H1 (cell line): ENCODE measurements around the gene MAIP1. TPM values are rescaled to one million over a fixed set of nuclear protein-coding genes. Genes with fewer than 3 reads are reported as not detected.

Experiments
- CTCF ChIA-PET: fragments of 300-600 bp; sonication (Branson Sonifier 250); formaldehyde crosslinking; loops from one replicate; lab custom pipeline; 2021; ENCODE audit not compliant: partially characterized antibody; lab: Charles Lee
- POLR2A ChIA-PET: fragments of 300-600 bp; sonication (Branson Sonifier 250); formaldehyde crosslinking; loops from one replicate; lab custom pipeline; 2021; ENCODE audit warnings: inconsistent platforms; ENCODE audit not compliant: partially characterized antibody; lab: Charles Lee
- DNase-seq, 2 experiments: peaks; one replicate each; pipeline versions ENCODE4 v3.0.0 to v3.0.0-alpha.2; 2010 to 2022; ENCODE audit warnings: low spot score in 2 of 2, low read depth in 1 of 2, mixed read lengths in 1 of 2
- FAIRE-seq: peaks from 2 replicates; lab custom pipeline; 2011; peaks lifted over from hg19 to GRCh38; lab: Jason Lieb, UNC
- H2AFZ ChIP-seq: 2 replicates; pipeline ENCODE4 v1.8.1; 2012; ENCODE audit warnings: low read length, inconsistent platforms
- H2AK5ac ChIP-seq: 2 replicates; pipeline ENCODE4 v1.6.1; 2013; ENCODE audit warnings: low read depth, low read length
- H2BK120ac ChIP-seq: replicated peaks from 2 replicates; pipeline ENCODE3; 2013; ENCODE audit warnings: low read depth, low read length, inconsistent platforms
- H2BK12ac ChIP-seq: 2 replicates; pipeline ENCODE4 v1.6.1; 2013; ENCODE audit warnings: low read depth, low read length
- H2BK15ac ChIP-seq: 2 replicates; pipeline ENCODE4 v1.6.1; 2013; ENCODE audit warnings: low read length
- H2BK20ac ChIP-seq: 2 replicates; pipeline ENCODE4 v1.6.1; 2013; ENCODE audit warnings: low read length
- H2BK5ac ChIP-seq: 2 replicates; pipeline ENCODE4 v1.6.1; 2013; ENCODE audit warnings: low read depth, low read length
- H3K14ac ChIP-seq: 2 replicates; pipeline ENCODE4 v1.6.1; 2013; ENCODE audit warnings: inconsistent platforms; ENCODE audit not compliant: insufficient read length
- H3K18ac ChIP-seq: 2 replicates; pipeline ENCODE4 v1.6.1; 2013; ENCODE audit warnings: low read length; ENCODE audit errors: extremely low read depth
- H3K23ac ChIP-seq: 2 replicates; pipeline ENCODE4 v1.6.1; 2013; ENCODE audit warnings: inconsistent platforms; ENCODE audit not compliant: insufficient read length
- H3K23me2 ChIP-seq: 2 replicates; pipeline ENCODE4 v1.6.1; 2013; ENCODE audit warnings: low read depth, low read length
- H3K27ac ChIP-seq: 2 replicates; pipeline ENCODE4 v1.6.1; 2011; ENCODE audit warnings: low read depth, low read length, inconsistent platforms
- H3K27me3 ChIP-seq, 4 experiments: replicated peaks in 1 of 4; 1 replicate in 1 of 4; 2 replicates in 3 of 4; pipeline versions ENCODE4 v1.6.1 to v1.8.1; 2011 to 2013; ENCODE audit warnings: low read length in 3 of 4, mild to moderate bottlenecking in 3 of 4, inconsistent platforms in 2 of 4, mixed read lengths in 2 of 4, moderate library complexity in 1 of 4; ENCODE audit not compliant: control insufficient read depth in 3 of 4, insufficient read depth in 3 of 4; ENCODE audit errors: extremely low read depth in 1 of 4
- H3K36me3 ChIP-seq, 4 experiments: 2 replicates each; pipeline versions ENCODE4 v1.6.1 to v1.8.1; 2011 to 2013; ENCODE audit warnings: mild to moderate bottlenecking in 4 of 4, low read length in 3 of 4, moderate library complexity in 2 of 4, control low read depth in 1 of 4, inconsistent platforms in 1 of 4; ENCODE audit not compliant: insufficient read depth in 4 of 4, control insufficient read depth in 2 of 4
- H3K4ac ChIP-seq: replicated peaks from 2 replicates; pipeline ENCODE3; 2013; ENCODE audit warnings: low read length, low read depth, mixed read lengths, inconsistent platforms; ENCODE audit not compliant: insufficient read length
- H3K4me1 ChIP-seq, 4 experiments: replicated peaks in 1 of 4; 1 replicate in 1 of 4; 2 replicates in 3 of 4; pipeline versions ENCODE4 v1.6.1 to v1.8.1; 2011 to 2013; ENCODE audit warnings: low read length in 3 of 4, inconsistent platforms in 2 of 4, mixed read lengths in 1 of 4; ENCODE audit not compliant: insufficient read depth in 4 of 4, control insufficient read depth in 3 of 4
- H3K4me2 ChIP-seq, 2 experiments: 2 replicates each; pipeline versions ENCODE4 v1.6.1 to v1.8.1; 2011 to 2013; ENCODE audit warnings: low read depth in 2 of 2, low read length in 2 of 2, control low read depth in 1 of 2, inconsistent platforms in 1 of 2, mild to moderate bottlenecking in 1 of 2; ENCODE audit not compliant: insufficient read depth in 1 of 2
- H3K4me3 ChIP-seq, 4 experiments: fragments of 200-600, 300-600 bp in 1 of 4; sonication (generic), shearing (Covaris generic), sonication (Bioruptor Twin) in 1 of 4; 2 replicates each; pipeline versions ENCODE4 v1.5.1 to v1.8.1; 2011 to 2016; ENCODE audit warnings: low read length in 4 of 4, low read depth in 3 of 4, control low read depth in 2 of 4, inconsistent platforms in 2 of 4, mild to moderate bottlenecking in 2 of 4, mixed read lengths in 1 of 4, moderate library complexity in 1 of 4; ENCODE audit not compliant: insufficient read depth in 2 of 4; ENCODE audit errors: extremely low read depth in 1 of 4
- H3K56ac ChIP-seq: replicated peaks from 2 replicates; pipeline ENCODE3; 2013; ENCODE audit warnings: low read depth, mild to moderate bottlenecking, mixed read lengths, low read length, inconsistent platforms; ENCODE audit not compliant: insufficient read length
- H3K79me1 ChIP-seq: 2 replicates; pipeline ENCODE4 v1.6.1; 2013; ENCODE audit warnings: low read depth, low read length, control low read depth
- H3K79me2 ChIP-seq, 2 experiments: 2 replicates each; pipeline versions ENCODE4 v1.6.1 to v1.8.1; 2012 to 2013; ENCODE audit warnings: low read length in 2 of 2, mild to moderate bottlenecking in 2 of 2, inconsistent platforms in 1 of 2; ENCODE audit not compliant: insufficient read depth in 2 of 2, control insufficient read depth in 1 of 2
- H3K9ac ChIP-seq, 4 experiments: replicated peaks in 1 of 4; 1 replicate in 1 of 4; 2 replicates in 3 of 4; pipeline versions ENCODE4 v1.6.1 to v1.8.1; 2011 to 2013; ENCODE audit warnings: low read depth in 3 of 4, low read length in 3 of 4, control low read depth in 2 of 4, mild to moderate bottlenecking in 2 of 4, moderate library complexity in 2 of 4, inconsistent platforms in 1 of 4; ENCODE audit errors: extremely low read depth in 1 of 4
- H3K9me3 ChIP-seq, 2 experiments: 2 replicates each; pipeline versions ENCODE4 v1.6.1 to v1.8.1; 2012 to 2013; ENCODE audit warnings: mild to moderate bottlenecking in 2 of 2, moderate library complexity in 2 of 2, control low read depth in 1 of 2, inconsistent platforms in 1 of 2, low read depth in 1 of 2, low read length in 1 of 2, mixed read lengths in 1 of 2; ENCODE audit not compliant: insufficient read depth in 2 of 2
- H4K20me1 ChIP-seq, 2 experiments: replicated peaks in 1 of 2; 2 replicates each; pipeline versions ENCODE3 to v1.8.1; 2011 to 2013; ENCODE audit warnings: inconsistent platforms in 2 of 2, low read length in 2 of 2, mild to moderate bottlenecking in 1 of 2; ENCODE audit not compliant: insufficient read depth in 2 of 2, control insufficient read depth in 1 of 2
- H4K5ac ChIP-seq: 2 replicates; pipeline ENCODE4 v1.6.1; 2013; ENCODE audit warnings: low read length, low read depth, mixed read lengths, inconsistent platforms; ENCODE audit not compliant: insufficient read length
- H4K8ac ChIP-seq: 2 replicates; pipeline ENCODE4 v1.8.0; 2013; ENCODE audit warnings: mild to moderate bottlenecking, moderate library complexity, low read length, inconsistent platforms; ENCODE audit not compliant: insufficient read depth; ENCODE audit errors: extremely low read depth
- H4K91ac ChIP-seq: replicated peaks from 2 replicates; pipeline ENCODE3; 2013; ENCODE audit warnings: low read length, mixed read lengths, inconsistent platforms; ENCODE audit not compliant: insufficient read length
- CTBP2 ChIP-seq: IDR thresholded peaks from 2 replicates; pipeline ENCODE4 v1.7.0; 2011; ENCODE audit warnings: borderline replicate concordance, mild to moderate bottlenecking, moderate library complexity, mixed read lengths, low read length; ENCODE audit not compliant: insufficient read depth, insufficient read length
- HDAC2 ChIP-seq, 2 experiments: fragments of 300-600 bp in 1 of 2; sonication (generic) in 1 of 2; IDR thresholded peaks; 2 replicates each; pipeline ENCODE4 v1.6.1; 2011 to 2012; ENCODE audit warnings: low read depth in 2 of 2, low read length in 2 of 2, mild to moderate bottlenecking in 2 of 2, moderate library complexity in 2 of 2, borderline replicate concordance in 1 of 2, inconsistent platforms in 1 of 2
- JUN ChIP-seq: IDR thresholded peaks from 2 replicates; pipeline ENCODE4 v1.6.1; 2011; ENCODE audit warnings: low read depth, mild to moderate bottlenecking, improper control_type of control experiment, low read length
- MAFK ChIP-seq: IDR thresholded peaks from 2 replicates; pipeline ENCODE4 v1.6.1; 2012; ENCODE audit warnings: low read depth, mild to moderate bottlenecking, improper control_type of control experiment, low read length
- MAX ChIP-seq: IDR thresholded peaks from 2 replicates; pipeline ENCODE4 v1.6.1; 2012; ENCODE audit warnings: inconsistent platforms
- NRF1 ChIP-seq: IDR thresholded peaks from 2 replicates; pipeline ENCODE4 v1.6.1; 2011; ENCODE audit warnings: mild to moderate bottlenecking, low read depth, low read length, improper control_type of control experiment
- SAP30 ChIP-seq: fragments of 300-600 bp; sonication (generic); IDR thresholded peaks from 2 replicates; pipeline ENCODE4 v1.7.1; 2012; ENCODE audit warnings: low read length, moderate library complexity, mild to moderate bottlenecking, inconsistent platforms; ENCODE audit not compliant: insufficient read depth, insufficient replicate concordance
- SIN3A ChIP-seq, 2 experiments: IDR thresholded peaks in 1 of 2; conservative IDR thresholded peaks in 1 of 2; 2 replicates each; pipeline ENCODE4 v1.6.1; 2011 to 2012; ENCODE audit warnings: low read length in 2 of 2, improper control_type of control experiment in 1 of 2, low read depth in 1 of 2, mild to moderate bottlenecking in 1 of 2
- SIRT6 ChIP-seq: IDR thresholded peaks from one replicate; pipeline ENCODE4 v1.7.1; 2012; ENCODE audit warnings: low read length, inconsistent platforms
- USF2 ChIP-seq: IDR thresholded peaks from 2 replicates; pipeline ENCODE4 v1.6.1; 2011; ENCODE audit warnings: low read length, improper control_type of control experiment
- ZNF274 ChIP-seq: IDR thresholded peaks from 2 replicates; pipeline ENCODE4 v1.7.0; 2012; ENCODE audit warnings: low read length, borderline replicate concordance; ENCODE audit errors: extremely low read depth
- WGBS, 2 experiments: shearing (Covaris generic) in 1 of 2; methylation state at CpG; one replicate each; pipeline versions ENCODE4 v1.1.6 to v1.1.7; 2013 to 2015; ENCODE audit warnings: low lambda C conversion rate in 2 of 2, mixed read lengths in 2 of 2, inconsistent platforms in 1 of 2, low coverage in 1 of 2, missing lambda C conversion rate in 1 of 2; ENCODE audit not compliant: insufficient replicate concordance in 2 of 2, insufficient coverage in 1 of 2, insufficient read length in 1 of 2; ENCODE audit errors: extremely low coverage in 1 of 2, missing lambda C conversion rate in 1 of 2; 5-methylcytosine and 5-hydroxymethylcytosine counted together
- polyA plus RNA-seq, 7 experiments: library from polyadenylated mRNA; depleted of rRNA in 3 of 7; stranded (reverse) in 5 of 7; unstranded in 2 of 7; fragments of >200 nt in 5 of 7; fragments of 200-250 nt in 2 of 7; gene quantifications; 1 replicate in 5 of 7; 2 replicates in 1 of 7; 4 replicates in 1 of 7; pipeline versions ENCODE4 v1.2.1 to v1.2.3, GENCODE V29; 2011 to 2013; ENCODE audit warnings: missing spikeins in 2 of 7, mixed read lengths in 2 of 7
- total RNA-seq: library from RNA; stranded (reverse); fragmentation: NEBNext Ultra II Directional; extraction: Animal tissue kit (Norgen Biotek cat#: 25700); gene quantifications from 2 replicates; pipeline ENCODE4 v1.2.1, GENCODE V29; 2021

The MAIP1 gene
- total and polyA plus RNA-seq, 2 of the 8 experiments (the other 6 are each of a cell fraction or from before 2014, with no cell fraction given), result 23.2 to 28.5 TPM

- ChIA-PET CTCF (interaction anchor here (2.9 kb wide), 1 partner anchor 10 kb away, joined by 15 read pairs; no protein-coding TSS in a partner anchor), POLR2A (no interaction called here)
- H3K18ac ChIP-seq, result no peak overlapping the region
- H3K27me3 ChIP-seq, result peaks cover 0 to 1% (median 0%) of the 10 kb centered on the region in 4 experiments; a peak in 1 of 7 replicates
- no peak overlapping the region for H3K4me2 ChIP-seq
- no peak overlapping the region for H2AFZ ChIP-seq
- H3K36me3 ChIP-seq, result no peaks in the 10 kb centered on the region
- no peak overlapping the region for H3K9ac ChIP-seq
- H3K4me1 ChIP-seq, result no peaks in the 10 kb centered on the region
- no peaks in the 10 kb centered on the region for H3K79me2 ChIP-seq
- 93% methylated on average over 2 of the region's 2 CpGs; no CpG with 5 or more reads in 1 of the 2 experiments for WGBS, 2 experiments
- FAIRE-seq (no peak), DNase-seq (no peak)
- no peak overlapping the region for H2BK5ac ChIP-seq
- no peak overlapping the region for H3K4me3 ChIP-seq
- no peaks in the 10 kb centered on the region for H3K79me1 ChIP-seq
- no peak overlapping the region for H2AK5ac ChIP-seq
- H3K23ac ChIP-seq, result no peak overlapping the region
- H4K5ac ChIP-seq, result no peak overlapping the region
- no peak overlapping the region for H2BK120ac ChIP-seq
- no peak overlapping the region for H2BK15ac ChIP-seq
- H4K20me1 ChIP-seq, result no peaks in the 10 kb centered on the region
- H3K14ac ChIP-seq, result no peak overlapping the region
- H4K8ac ChIP-seq, result no peak overlapping the region
- H3K9me3 ChIP-seq, result no peaks in the 10 kb centered on the region
- no peak overlapping the region for H3K27ac ChIP-seq
- H3K23me2 ChIP-seq, result no peaks in the 10 kb centered on the region; the same call in 1 of the 2 replicates
- H2BK12ac ChIP-seq, result no peak overlapping the region
- no peak overlapping the region for H2BK20ac ChIP-seq
- H4K91ac ChIP-seq, result no peak overlapping the region
- no peak overlapping the region for H3K56ac ChIP-seq
- H3K4ac ChIP-seq, result no peak overlapping the region
- TF ChIP-seq MAFK (no peak), SIN3A (conservative IDR thresholded peaks at IDR 0.05 in 1 of 2, IDR thresholded peaks at IDR 0.05 in 1 of 2; ENCODE audit: low read depth in 1 of 2, low read length in 2 of 2) (no peak), NRF1 (no peak), USF2 (no peak), CTBP2 (no peak), JUN (no peak), SIRT6 (no peak), MAX (no peak), ZNF274 (no peak), HDAC2 (IDR thresholded peaks at IDR 0.05; ENCODE audit: borderline replicate concordance in 1 of 2, low read depth in 2 of 2, low read length in 2 of 2) (no peak), SAP30 (no peak)
These were observed 39.5 kb downstream of the MAIP1 start for GRCh38 chr2:199994896-199995295.
